ENCODE data around the gene HEPACAM. TPM values are rescaled to one million over a fixed set of nuclear protein-coding genes. Genes with fewer than 3 reads are reported as not detected.

HEPACAM gene
- total RNA-seq, 4 donors from 2014 or later, result 0.42 to 2.1 (median 1.1) TPM

- no peak overlapping the region for H3K4me3 ChIP-seq
- WGBS, result 43% methylated on average over 1 of the region's 1 CpG
- no peaks in the 10 kb centered on the region for H3K36me3 ChIP-seq
- no peaks in the 10 kb centered on the region for H3K9me3 ChIP-seq
- intact Hi-C loops (cut with DNase I), result no loop called here
- no peaks in the 10 kb centered on the region for H3K4me1 ChIP-seq
- no peak overlapping the region for H3K27ac ChIP-seq (replicated peaks in 1 of 4)
- no peaks in the 10 kb centered on the region for H3K27me3 ChIP-seq
- TF ChIP-seq CTCF (IDR thresholded peaks at IDR 0.05), result no peak
- no peak for TF ChIP-seq POLR2AphosphoS5 (IDR thresholded peaks at IDR 0.05)
- DNase-seq (ENCODE audit: extremely low spot score), result no peak
These were observed 7.9 kb upstream of the HEPACAM start for GRCh38 chr11:124943741-124944140.

- Histone ChIP-seq H3K36me3 (no peaks in the 10 kb centered on the region), H3K27ac (replicated peaks in 1 of 4) (no peak overlapping the region), H3K4me1 (no peaks in the 10 kb centered on the region), H3K27me3 (no peaks in the 10 kb centered on the region), H3K9me3 (no peaks in the 10 kb centered on the region), H3K4me3 (no peak overlapping the region)
- intact Hi-C loops (cut with DNase I), result no loop called here
- 66% methylated on average over 5 of the region's 5 CpGs for WGBS
- no peak for DNase-seq (ENCODE audit: extremely low spot score)
- no peak for TF ChIP-seq POLR2A (IDR thresholded peaks at IDR 0.05; ENCODE audit: low read depth)
- TF ChIP-seq POLR2AphosphoS5 (IDR thresholded peaks at IDR 0.05), result no peak
- TF ChIP-seq CTCF (IDR thresholded peaks at IDR 0.05), result no peak
- no peak for TF ChIP-seq EP300 (IDR thresholded peaks at IDR 0.05)
These were observed 7.4 kb upstream of the HEPACAM start for GRCh38 chr11:124943254-124943616.

GRCh38 chr11:124942466-124943253, 6.8 kb upstream of the HEPACAM start:
- H3K4me3 ChIP-seq, result no peak overlapping the region
- no peaks in the 10 kb centered on the region for H3K9me3 ChIP-seq
- no peaks in the 10 kb centered on the region for H3K27me3 ChIP-seq
- H3K4me1 ChIP-seq, result no peaks in the 10 kb centered on the region
- no peak for DNase-seq (ENCODE audit: extremely low spot score)
- no peaks in the 10 kb centered on the region for H3K36me3 ChIP-seq
- TF ChIP-seq POLR2AphosphoS5 (IDR thresholded peaks at IDR 0.05), result no peak
- TF ChIP-seq POLR2A (IDR thresholded peaks at IDR 0.05; ENCODE audit: low read depth), result no peak
- no peak for TF ChIP-seq EP300 (IDR thresholded peaks at IDR 0.05)
- TF ChIP-seq CTCF (IDR thresholded peaks at IDR 0.05), result no peak
- 68% methylated on average over 6 of the region's 6 CpGs for WGBS
- no peak overlapping the region for H3K27ac ChIP-seq (replicated peaks in 1 of 4)
- intact Hi-C loops (cut with DNase I), result no loop called here

GRCh38 chr11:124941703-124942102, 5.9 kb upstream of the HEPACAM start:
- TF ChIP-seq POLR2AphosphoS5 (IDR thresholded peaks at IDR 0.05) (no peak), EP300 (IDR thresholded peaks at IDR 0.05) (no peak), POLR2A (IDR thresholded peaks at IDR 0.05; ENCODE audit: low read depth) (no peak)
- WGBS, result 86% methylated on average over 1 of the region's 1 CpG
- no peaks in the 10 kb centered on the region for H3K9me3 ChIP-seq
- no peaks in the 10 kb centered on the region for H3K36me3 ChIP-seq
- H3K27me3 ChIP-seq, result no peaks in the 10 kb centered on the region
- intact Hi-C loops (cut with DNase I), result no loop called here
- no peak overlapping the region for H3K27ac ChIP-seq (replicated peaks in 1 of 4)
- no peak for DNase-seq (ENCODE audit: extremely low spot score)
- H3K4me3 ChIP-seq, result no peak overlapping the region
- no peaks in the 10 kb centered on the region for H3K4me1 ChIP-seq

- Histone ChIP-seq H3K27ac (replicated peaks in 1 of 4) (no peak overlapping the region), H3K27me3 (peaks cover 0 to 19% (median 0%) of the 10 kb centered on the region in 4 donors), H3K4me3 (no peak overlapping the region), H3K4me1 (no peaks in the 10 kb centered on the region), H3K36me3 (no peaks in the 10 kb centered on the region), H3K9me3 (no peaks in the 10 kb centered on the region)
- WGBS, result 71% methylated on average over 6 of the region's 6 CpGs
- intact Hi-C loops (cut with DNase I), result no loop called here
- no peak for DNase-seq (ENCODE audit: extremely low spot score)
- no peak for TF ChIP-seq POLR2AphosphoS5 (IDR thresholded peaks at IDR 0.05)
- TF ChIP-seq POLR2A (IDR thresholded peaks at IDR 0.05; ENCODE audit: low read depth), result no peak
- TF ChIP-seq CTCF (IDR thresholded peaks at IDR 0.05), result no peak
- TF ChIP-seq EP300 (IDR thresholded peaks at IDR 0.05), result no peak
These were observed 3.1 kb upstream of the HEPACAM start for GRCh38 chr11:124938970-124939369.
